ENCODE results near the gene MESP1. TPM values are rescaled to one million over a fixed set of nuclear protein-coding genes. Genes with fewer than 3 reads are reported as not detected.
A peak's percentile ranks its signal among the peaks of the same experiment; 100 is the strongest.

MESP1 gene, protein sequence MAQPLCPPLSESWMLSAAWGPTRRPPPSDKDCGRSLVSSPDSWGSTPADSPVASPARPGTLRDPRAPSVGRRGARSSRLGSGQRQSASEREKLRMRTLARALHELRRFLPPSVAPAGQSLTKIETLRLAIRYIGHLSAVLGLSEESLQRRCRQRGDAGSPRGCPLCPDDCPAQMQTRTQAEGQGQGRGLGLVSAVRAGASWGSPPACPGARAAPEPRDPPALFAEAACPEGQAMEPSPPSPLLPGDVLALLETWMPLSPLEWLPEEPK
- total RNA-seq (2013): 0.40 TPM
- 1 to 10 TPM in 1 of 3 donors, under 1 TPM in 2; 0.04 to 1.2 (median 0.06) TPM for polyA plus RNA-seq
- not detected in 2 replicates for polyA minus RNA-seq
- 0 to 0.80 (median 0.12) reads per million in 11 experiments for total RNA-seq

DNA sequence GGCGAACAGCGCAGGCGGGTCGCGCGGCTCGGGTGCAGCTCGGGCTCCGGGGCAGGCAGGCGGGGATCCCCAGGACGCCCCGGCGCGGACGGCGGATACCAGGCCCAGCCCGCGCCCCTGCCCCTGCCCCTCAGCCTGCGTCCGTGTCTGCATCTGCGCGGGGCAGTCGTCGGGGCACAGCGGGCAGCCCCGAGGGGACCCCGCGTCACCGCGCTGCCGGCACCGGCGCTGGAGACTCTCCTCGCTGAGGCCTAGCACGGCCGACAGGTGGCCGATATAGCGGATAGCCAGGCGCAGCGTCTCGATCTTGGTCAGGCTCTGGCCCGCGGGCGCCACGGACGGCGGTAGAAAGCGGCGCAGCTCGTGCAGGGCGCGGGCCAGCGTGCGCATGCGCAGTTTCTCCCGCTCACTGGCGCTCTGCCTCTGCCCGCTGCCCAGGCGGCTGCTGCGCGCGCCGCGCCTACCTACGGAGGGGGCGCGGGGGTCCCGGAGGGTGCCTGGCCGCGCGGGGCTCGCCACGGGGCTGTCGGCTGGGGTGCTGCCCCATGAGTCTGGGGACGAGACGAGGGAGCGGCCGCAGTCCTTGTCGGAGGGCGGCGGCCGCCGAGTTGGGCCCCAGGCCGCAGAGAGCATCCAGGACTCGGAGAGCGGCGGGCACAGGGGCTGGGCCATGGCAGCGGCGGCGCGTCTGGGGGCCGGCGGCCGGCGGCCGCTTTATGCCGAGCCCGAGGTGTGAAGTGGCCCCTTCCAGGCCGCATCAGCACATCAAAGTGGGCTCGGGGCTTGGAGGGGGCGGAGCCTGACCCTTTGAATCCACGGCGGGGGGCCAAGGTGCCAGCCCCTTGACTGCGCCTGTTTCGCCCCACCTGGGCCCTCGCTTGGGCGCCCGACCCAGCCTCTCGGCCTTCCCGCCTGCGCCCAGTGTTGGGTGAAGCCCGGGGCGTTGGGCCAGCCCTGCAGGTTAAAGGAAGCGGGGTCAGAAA lies at the start of gene MESP1:
Gene MESP1 (minus strand): TSS at position 690 of the 983 bp plus-strand sequence. CDS start 18 bp downstream, at position 672.
- Histone ChIP-seq H3K9ac (ENCODE audit: insufficient read depth, low read length, poor library complexity, severe bottlenecking) (peak within 1 kb of the TSS; percentile 60), H3K4me1 (ENCODE audit: control insufficient read depth in 1 of 2, insufficient read depth in 2 of 2, low read length in 2 of 2) (peaks cover 12 to 22% of the 10 kb centered on the region in 2 donors), H3K36me3 (replicated peaks in 1 of 2; ENCODE audit: control insufficient read depth in 1 of 2, insufficient read depth in 2 of 2, low read length in 2 of 2) (no peaks in the 10 kb centered on the region), H3K9me3 (replicated peaks in 1 of 2; ENCODE audit: control insufficient read depth in 1 of 2, insufficient read depth in 1 of 2, low read length in 2 of 2) (no peaks in the 10 kb centered on the region), H3K27me3 (ENCODE audit: control insufficient read depth in 2 of 2, insufficient read depth in 2 of 2, low read length in 2 of 2) (peaks cover 0 to 17% of the 10 kb centered on the region in 2 donors), H3K4me2 (replicated peaks; ENCODE audit: extremely low read depth, low read length, poor library complexity, severe bottlenecking) (peak within 1 kb of the TSS; percentile 94), H2AFZ (ENCODE audit: insufficient read depth, low read depth, low read length, poor library complexity, severe bottlenecking) (peak within 1 kb of the TSS; percentile 96), H3K79me2 (ENCODE audit: insufficient read depth, low read length) (no peaks in the 10 kb centered on the region), H3K27ac (ENCODE audit: low read depth in 1 of 2, low read length in 2 of 2) (no peak within 1 kb of the TSS), H4K20me1 (ENCODE audit: insufficient read depth, low read length) (no peaks in the 10 kb centered on the region), H3K4me3 (replicated peaks in 1 of 3; ENCODE audit: low read depth in 2 of 3, low read length in 3 of 3) (peak within 1 kb of the TSS; percentile 35 to 75 (median 40))
- peak within 1 kb of the TSS; percentile 74 to 89 for H3K4me3 Mint-ChIP-seq
- DNase-seq: peak; percentile 92 to 95 (median 92)
- 3% methylated on average over 114 of the region's 114 CpGs for WGBS (ENCODE audit: insufficient coverage)
- peaks cover 0 to 3% of the 10 kb centered on the region in 2 donors for H3K36me3 Mint-ChIP-seq
- H3K4me1 Mint-ChIP-seq: peaks cover 9% of the 10 kb centered on the region
- peak within 1 kb of the TSS in 1 of 7 donors; percentile 78 for H3K27ac Mint-ChIP-seq
- H3K27me3 Mint-ChIP-seq (ENCODE audit: low read depth in 3 of 3): peaks cover 18 to 26% (median 21%) of the 10 kb centered on the region in 3 donors
- no peaks in the 10 kb centered on the region for H3K9me3 Mint-ChIP-seq
- intact Hi-C loops (cut with micrococcal nuclease): loop anchor here in 1 of 2 donors (5.0 kb wide), 1 partner anchor 321 kb away; no protein-coding TSS in a partner anchor
- TF ChIP-seq, protein P1, sequence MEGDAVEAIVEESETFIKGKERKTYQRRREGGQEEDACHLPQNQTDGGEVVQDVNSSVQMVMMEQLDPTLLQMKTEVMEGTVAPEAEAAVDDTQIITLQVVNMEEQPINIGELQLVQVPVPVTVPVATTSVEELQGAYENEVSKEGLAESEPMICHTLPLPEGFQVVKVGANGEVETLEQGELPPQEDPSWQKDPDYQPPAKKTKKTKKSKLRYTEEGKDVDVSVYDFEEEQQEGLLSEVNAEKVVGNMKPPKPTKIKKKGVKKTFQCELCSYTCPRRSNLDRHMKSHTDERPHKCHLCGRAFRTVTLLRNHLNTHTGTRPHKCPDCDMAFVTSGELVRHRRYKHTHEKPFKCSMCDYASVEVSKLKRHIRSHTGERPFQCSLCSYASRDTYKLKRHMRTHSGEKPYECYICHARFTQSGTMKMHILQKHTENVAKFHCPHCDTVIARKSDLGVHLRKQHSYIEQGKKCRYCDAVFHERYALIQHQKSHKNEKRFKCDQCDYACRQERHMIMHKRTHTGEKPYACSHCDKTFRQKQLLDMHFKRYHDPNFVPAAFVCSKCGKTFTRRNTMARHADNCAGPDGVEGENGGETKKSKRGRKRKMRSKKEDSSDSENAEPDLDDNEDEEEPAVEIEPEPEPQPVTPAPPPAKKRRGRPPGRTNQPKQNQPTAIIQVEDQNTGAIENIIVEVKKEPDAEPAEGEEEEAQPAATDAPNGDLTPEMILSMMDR (IDR thresholded peaks at IDR 0.05): peak; percentile 94

All from CD14-positive monocyte (primary cell).